ENCODE results near the gene ASB8.

Gene ASB8

DNA sequence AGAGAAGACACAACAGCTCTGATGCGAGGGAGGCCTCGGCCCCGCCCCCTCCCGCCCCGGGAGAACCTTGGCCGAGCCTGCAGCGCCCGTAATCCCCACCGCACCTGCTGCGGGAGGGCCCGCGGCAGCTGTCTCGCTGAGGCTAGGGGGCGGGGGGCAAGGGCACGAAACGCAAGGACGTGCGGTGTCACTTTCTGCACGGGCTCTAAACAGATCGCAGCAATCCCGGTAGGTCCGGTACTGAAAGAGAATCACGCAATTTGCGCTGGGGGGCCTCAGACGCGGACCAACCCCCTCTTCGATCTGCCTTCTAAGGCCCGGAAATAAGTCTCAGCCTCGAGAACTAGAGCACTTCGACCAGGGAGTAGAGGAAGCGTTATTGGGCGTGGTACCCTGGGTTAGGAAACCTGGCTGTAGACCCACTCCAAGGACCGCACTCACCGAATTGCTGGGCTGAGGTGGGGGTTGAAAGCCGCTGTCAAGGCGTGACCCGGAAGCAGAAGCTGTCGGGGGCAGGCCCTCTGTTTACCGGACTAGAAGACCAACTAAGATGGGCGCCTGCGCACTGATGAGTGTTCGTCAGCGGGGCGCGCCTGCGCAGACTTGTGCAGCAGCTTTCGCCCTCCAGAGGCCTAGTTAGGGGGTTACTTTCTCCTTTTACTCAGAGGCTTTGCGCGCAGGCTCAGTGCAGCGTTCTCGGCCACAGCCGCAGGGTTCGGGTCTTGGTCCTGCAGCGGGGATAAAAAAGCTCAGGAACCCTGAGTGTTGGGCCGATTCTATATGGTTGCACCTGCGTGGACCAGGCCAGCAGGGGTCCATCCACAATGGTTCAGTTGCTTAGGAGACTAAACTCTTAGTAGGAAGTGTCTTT is at the start of gene ASB8:
Gene ASB8, minus strand, starts transcription at position 498 of the 871 bp plus-strand sequence. CDS start 4,019 bp downstream, outside the sequence.
- no peak for FAIRE-seq

GRCh38 chr12:48203192-48203591 is 45.9 kb upstream of the ASB8 start, which contains the start of gene OR10AD1:
Gene OR10AD1 (minus strand): TSS chr12:48203292. CDS start chr12:48203292, 0 bp downstream.
- no peak for FAIRE-seq

GRCh38 chr12:48202766-48203165 is 45.5 kb upstream of the ASB8 start:
- no peak for FAIRE-seq

- FAIRE-seq: no peak
These were observed 44.2 kb upstream of the ASB8 start for GRCh38 chr12:48201516-48201915.

- FAIRE-seq: no peak
These were observed 43.8 kb upstream of the ASB8 start for GRCh38 chr12:48201091-48201490.

DNA sequence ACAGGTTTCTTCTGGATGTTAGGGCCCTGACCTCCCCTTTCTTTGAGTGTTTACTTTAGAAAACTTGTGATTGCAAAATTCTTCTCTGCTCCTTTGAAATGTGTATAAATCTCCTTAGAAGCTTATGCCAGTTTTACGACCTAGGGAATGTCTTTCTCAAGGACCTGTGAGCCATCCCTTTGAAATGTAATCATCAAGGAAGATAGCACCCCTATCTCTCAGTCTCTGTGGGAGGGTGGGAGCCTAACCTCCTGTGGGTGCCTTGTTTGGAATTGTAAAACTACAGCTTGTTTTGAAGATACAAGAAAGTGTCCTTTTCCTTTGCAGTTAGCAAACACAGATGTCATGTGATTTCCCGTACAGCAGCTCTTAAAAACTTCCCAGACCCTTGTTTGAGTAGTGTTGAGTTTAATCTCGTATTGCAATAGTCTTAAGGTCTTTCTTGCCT is 42.5 kb upstream of the ASB8 start:
- no peak for FAIRE-seq

GRCh38 chr12:48198985-48199384 is 41.7 kb upstream of the ASB8 start:
- no peak for FAIRE-seq

- FAIRE-seq: no peak
These were observed 41.3 kb upstream of the ASB8 start for GRCh38 chr12:48198672-48198971.

DNA sequence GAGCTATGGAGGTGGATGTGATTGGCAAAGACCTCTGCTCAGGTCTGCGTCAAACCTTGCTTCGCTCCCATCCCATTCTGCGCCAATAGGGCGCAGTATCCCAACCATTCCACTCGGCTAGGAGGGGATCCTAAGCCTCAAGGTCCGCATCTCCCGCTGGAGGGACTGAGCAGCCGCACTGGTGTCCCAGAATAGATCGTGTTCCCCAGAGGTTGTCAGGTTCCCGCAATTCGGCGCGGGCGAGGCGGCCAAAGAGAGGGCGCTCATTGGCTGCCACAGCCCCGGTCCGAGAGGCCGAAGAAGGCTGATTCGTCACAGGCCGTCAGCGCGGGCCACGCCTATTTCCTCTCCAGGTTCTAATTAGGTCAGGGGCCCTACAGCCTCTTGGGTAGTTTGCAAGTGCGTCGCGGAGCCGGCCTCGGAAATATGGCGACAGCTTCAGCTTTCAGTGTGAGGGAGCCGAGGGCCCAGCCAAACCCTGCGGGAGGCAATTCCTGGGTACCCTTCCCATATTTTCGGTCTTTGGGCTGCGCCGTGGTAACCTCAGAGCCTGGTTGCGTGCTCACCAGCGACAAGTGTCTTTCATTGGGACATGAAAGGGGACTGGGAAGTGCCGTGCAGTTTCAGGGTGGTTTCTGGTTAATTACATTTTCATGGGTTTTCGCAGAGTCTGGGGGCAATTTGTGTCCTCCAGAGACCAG is 40.8 kb upstream of the ASB8 start:
- FAIRE-seq: no peak

DNA sequence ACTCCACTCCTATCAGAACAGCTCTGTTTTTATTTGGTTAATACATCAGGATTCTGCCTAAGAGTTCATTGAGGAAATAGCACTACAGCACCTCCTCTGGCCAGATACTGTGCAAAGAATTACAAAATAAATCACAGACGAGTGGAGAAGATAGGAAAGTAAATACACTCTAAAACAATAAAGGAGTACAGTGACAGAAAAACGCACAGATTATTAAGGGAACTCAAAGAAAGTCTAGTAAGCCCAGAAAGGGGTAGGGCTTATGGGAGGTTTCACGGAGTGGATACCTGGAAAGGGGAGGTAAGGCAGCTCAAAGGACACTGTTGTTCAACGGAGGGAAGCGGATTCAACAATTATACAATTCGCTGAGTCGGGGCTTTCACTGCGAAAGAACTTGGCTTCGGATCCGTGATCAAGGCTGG is 40.2 kb upstream of the ASB8 start:
- no peak for FAIRE-seq

DNA sequence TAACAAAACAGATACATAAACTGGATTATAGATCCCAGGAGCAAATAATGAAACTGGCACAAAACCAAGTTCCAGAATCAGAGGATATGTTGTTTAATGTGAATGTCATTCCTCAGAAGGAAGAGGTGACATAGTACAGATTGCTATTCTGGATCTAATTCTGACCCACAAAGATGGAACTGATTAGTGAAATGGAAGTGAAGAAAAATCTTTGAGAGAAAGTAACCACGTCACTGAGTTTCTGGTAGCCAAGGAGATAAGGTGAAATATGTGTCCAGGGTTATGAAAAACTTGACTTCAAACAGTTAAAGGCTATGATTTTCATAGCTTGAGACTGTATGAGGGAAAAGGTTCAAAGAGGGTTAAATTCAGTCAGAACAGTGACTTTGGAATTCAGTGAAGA is 37.5 kb upstream of the ASB8 start:
- FAIRE-seq: no peak

DNA sequence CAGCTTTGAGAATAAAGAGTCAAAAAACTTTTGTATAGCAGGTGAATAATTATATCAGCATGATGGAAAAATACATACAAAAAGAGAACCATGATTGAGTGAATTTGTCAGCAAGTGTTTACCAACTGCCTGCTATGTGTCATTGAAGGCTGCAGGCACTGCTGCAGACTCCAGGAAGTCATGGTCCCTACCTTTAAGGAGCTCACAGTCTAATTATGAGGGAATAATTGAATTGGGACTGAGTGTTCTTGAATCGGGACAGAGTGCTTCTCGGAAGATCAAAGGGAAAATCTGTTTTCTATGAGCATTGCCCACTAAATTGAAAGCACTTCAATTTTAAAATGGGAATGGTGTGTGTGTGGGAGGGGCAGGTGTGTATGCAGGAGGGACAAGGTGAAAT is 36.3 kb upstream of the ASB8 start:
- FAIRE-seq: no peak

- FAIRE-seq: no peak
These were observed 35.5 kb upstream of the ASB8 start for GRCh38 chr12:48192861-48193260.

GRCh38 chr12:48191096-48191495 is 33.8 kb upstream of the ASB8 start:
- FAIRE-seq: no peak

- FAIRE-seq: no peak
These were observed 32.2 kb upstream of the ASB8 start for GRCh38 chr12:48189331-48190125.

DNA sequence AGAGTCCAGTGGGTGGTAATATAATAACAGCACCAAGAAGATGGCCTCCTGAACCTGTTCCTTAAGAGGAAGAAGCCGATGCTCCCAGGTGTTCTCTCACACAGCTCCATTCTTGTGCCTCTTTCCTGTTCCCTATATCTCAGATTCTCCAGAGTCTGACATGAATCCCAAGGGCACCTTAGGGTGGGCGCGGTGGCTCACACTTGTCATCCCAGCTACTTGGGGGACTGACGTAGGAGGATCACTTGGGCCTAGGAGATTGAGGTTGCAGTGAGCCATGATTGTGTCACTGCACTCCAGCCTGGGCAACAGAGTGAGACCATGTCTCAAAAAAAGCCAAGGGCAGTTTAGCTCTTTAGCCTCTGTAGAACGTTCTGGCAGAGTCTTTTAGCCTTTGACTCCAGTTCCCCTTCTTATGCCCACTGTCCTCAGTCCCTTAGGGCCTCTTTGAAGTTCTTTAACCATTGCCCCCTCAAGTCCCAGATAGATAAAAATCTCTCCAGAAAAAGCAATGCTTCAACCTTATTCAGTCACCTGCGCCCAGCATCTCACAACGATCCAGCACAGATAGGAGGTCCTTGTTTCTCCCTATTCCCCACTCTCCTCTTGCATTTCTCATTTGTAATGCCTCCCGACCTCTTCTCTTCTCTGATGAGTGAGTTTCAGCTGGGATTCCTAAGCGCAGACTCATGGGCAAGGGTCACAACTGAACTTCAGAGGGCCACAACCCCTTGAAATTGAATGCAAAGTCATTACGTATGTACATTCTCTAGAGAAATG is 30.8 kb upstream of the ASB8 start:
- FAIRE-seq: no peak

DNA sequence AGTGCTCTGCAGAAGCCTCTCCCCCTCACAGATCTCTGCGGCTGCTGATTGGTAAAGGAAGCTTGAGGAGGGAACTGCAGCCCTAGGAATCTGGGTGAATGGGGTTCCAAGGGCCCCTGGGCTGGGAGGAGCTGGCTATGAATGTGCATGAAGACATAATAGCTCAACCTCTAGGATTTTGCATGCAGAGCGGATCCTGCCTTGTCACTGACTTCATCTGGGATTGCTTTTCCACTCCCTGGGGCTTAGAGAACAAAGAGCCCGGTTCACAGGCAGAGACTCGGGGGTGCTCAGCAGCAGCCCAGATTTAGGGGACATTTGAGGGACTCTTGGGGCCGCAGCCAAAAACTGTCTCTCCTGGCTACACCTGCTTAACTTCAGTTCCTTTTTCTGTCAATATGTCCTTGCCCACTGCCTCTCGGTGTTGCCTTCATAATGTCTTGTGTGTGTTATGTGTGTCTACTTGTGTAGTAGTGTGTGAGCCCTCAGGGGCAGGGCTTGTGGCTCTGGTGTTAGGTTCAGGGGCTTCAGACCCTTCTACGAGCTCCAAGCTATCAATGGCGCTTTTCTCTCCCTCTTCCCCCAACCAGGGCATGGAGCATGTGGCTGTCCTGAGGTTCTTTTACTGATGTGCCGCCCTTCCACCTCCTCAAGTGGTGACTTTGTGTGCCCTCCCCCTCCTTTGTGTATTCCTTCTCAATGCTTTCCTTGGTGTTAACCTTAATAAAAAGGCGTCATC is 28.0 kb upstream of the ASB8 start:
- FAIRE-seq: no peak

DNA sequence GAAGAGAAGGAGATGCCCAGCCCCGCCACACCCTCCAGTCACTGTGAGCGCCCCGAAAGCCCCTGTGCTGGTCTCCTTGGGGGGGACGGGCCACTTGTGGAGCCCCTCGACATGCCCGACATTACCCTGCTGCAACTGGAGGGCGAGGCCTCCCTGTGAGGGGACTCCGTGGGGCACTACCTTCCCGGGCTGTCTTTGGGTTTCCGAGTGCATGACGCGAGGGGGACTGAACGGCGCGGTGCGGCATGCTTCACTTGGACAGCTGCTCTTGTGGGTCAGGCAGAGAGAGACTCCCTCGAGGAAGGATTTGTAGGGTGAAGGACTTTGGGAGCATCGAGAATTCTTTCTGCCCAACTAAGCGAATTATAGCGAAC is 27.2 kb upstream of the ASB8 start:
- no peak for FAIRE-seq

DNA sequence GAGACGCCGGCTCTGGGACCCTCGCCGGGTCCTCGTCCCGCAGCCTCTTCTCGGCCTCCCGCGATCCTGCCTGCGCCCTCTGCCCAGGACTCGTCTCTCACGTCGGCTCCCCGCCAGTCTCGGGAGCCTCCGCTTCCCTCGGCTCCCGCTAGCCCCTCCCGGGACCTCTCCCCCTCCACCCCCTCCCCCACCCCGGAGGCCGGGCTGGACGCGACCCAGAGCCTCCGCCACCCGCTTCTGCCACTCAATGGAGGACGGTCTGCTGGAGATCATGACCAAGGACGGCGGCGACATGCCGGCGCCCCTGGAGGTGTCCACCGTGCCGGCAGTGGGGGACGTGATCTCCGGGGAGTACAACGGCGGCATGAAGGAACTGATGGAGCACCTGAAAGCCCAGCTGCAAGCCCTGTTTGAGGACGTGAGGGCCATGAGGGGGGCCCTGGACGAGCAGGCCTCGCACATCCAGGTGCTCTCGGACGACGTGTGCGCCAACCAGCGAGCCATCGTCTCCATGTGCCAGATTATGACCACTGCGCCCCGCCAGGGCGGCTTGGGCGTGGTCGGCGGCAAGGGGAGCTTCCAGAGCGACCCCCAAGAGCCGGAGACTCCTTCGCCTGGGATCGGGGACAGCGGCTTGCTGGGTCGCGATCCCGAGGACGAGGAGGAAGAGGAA is 26.7 kb upstream of the ASB8 start:
- FAIRE-seq: no peak

DNA sequence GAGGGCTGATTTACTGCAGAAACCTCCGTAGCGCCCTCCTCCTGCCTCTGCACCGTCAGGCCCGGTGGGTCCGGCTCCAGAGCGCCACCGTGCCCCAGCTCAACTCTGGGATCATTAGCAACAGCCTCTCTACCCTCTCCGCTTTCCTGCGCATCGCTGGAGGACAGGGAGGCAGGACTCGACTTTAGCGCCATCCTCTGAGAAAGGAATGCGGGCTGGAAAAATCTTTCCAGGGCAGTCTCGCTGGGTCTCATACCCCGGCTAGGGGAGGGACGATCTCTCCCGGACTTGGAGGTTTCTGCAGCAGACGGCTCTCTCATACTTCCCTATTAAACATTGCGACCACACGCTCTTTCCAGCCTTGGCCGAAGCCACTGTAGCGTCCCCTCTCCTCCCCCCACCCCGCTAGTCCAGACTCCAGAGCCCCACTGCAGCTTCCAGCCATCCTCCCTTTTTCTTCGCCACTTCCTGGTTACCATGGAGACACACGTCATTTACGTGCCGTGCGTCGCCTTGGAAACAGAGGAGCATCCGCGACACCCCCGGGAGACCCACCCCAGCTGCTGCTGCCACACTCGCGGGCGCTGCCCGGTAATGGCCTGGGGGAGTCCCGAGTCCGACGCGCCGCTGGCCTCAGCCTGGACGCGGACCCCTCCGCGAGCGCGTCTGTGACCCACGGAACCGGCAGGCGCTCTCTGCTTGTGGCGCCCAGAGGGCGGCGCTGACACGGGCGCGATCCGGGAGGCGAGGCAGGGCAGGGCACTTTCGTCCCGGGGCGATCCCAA is 26.0 kb upstream of the ASB8 start, which contains the start of gene CCDC184:
Gene CCDC184, plus strand, starts transcription at position 554 of the 785 bp plus-strand sequence. CDS start 479 bp downstream, outside the sequence.
- no peak for FAIRE-seq
